ENCODE measurements around the gene DCDC2C.
"Not testable (repeated sequence)": the region's sequence is repeated elsewhere in the genome, so short reads cannot be mapped to it uniquely, and the experiment has no call there.

The DCDC2C gene

DNA sequence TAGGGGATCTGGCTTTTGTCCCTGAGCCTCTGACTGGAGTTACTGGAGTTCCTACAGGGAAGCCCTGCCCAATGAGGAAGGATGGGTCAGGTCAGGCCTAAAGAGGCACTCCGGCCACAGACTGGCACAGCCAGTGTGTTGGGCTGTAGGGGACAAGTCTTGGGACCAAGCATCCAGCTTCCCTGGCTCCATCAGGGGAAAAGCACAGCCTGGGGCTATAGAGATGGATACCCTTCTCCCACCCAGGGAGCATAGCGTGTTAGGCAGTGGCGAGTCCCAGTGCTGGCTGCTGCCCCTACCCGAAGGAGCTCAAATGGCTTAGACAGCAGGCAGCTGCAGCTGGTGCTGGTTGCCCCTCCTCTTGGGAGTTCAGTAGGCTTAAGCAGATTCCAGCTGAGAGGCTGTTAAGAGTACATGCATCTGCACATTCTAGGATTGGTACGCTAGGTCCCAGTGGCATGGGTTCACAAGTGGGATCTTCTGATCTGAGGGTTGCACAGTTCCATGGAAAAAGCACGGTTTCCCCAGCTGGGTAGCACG is 111.4 kb downstream of the DCDC2C start:
- DNase-seq (ENCODE audit: low read depth in 2 of 2, low spot score in 1 of 2): no peak

DNA sequence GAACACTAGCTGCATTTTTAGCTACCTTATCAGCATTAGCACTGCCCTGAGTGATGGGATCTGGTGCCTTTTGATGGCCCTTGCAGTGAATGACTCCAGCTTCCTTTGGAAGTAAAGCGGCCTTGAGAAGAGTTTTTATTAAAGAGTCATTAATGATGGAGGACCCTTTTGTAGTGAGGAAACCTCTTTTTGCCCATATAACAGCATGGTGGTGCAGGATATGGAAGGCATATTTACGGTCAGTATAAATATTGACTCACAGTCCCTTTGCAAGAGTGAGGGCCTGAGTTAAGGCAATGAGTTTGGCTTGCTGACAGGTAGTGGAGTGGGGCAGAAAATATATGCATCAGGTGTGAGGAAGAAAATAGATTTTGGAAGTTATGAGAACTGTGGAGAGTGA is 113.8 kb downstream of the DCDC2C start:
- not testable (repeated sequence) for DNase-seq (ENCODE audit: low read depth in 2 of 2, low spot score in 1 of 2)

DNA sequence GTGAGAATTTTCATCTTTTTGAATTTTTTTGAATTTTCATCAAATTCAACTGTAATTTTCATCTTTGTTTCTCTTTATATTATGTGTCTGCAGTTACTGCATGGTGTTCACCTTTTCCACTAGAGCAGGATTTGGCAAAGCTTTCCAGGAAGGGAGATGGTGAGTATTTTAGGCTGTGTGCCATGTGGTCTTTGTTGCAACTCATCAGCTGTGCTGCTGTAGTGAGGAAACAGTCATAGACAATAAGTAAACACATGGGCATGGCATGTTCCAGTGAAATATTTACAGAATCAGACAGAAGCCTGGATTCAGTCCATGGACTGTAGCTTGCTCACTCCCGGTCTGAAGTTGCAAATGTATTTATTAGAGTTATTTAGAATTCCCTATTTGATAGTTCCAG is 120.4 kb downstream of the DCDC2C start:
- no peak for DNase-seq (ENCODE audit: low read depth in 2 of 2, low spot score in 1 of 2)

DNA sequence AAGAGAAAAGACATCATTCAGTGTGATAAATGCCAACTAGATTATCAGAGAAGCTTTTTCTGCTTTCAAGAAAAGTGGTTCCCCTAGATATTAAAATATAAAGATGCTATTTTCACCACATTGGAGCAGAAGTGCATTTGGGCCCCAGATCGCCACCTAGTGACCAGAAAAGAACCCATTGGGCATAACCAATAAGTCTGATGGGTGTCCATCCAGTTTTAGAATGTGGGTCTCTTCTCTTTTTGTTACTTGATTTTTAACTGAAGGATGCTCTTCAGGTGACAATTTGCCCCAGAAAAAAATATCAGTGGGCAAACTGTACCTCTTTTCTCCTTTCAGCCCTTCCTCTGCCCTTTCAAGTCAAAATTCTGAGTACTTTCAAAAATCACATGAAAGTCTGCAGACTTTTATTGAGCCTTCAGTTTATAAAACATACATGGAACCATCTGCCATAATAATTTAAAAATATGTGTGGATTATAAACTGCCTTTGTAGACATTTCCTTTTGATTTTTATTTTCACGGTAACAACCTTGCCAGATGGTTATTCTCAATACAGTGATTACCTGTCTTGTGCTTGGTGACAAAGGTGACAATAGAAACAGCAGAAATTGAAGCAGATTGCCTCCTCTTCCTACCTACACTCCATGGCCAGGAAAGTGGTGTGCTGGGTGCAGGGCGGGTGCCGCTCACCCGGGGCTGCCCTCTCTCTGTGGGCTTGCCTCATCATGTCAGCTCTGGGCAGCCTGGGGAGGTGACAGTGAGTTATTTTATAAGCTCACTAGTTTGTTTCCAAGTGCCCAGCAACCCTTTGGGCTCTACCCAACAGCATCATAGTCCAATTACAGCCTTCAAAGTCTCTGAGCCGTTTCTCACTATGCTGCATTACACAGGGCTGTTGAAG is 124.5 kb downstream of the DCDC2C start:
- no peak for DNase-seq (ENCODE audit: low read depth in 2 of 2, low spot score in 1 of 2)

DNA sequence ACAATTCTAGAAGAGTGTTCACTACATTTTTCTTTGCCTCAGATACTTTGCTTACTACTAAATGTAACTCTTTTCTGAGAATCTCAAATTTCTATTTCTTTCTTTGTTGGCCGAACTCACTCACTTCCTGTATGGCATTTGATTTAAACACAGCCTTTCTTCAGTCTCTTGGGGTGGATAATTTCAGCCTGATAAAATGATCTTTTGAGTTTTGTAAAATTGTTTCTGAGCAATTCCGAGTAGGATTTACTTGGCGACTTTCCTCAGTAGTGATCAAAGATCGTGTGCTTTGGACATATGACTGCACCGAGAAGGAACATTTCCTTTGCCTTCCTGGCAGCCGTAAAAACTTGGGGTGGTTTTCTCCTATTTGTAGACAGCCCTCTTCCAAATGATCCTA is 127.4 kb downstream of the DCDC2C start:
- DNase-seq (ENCODE audit: low read depth in 2 of 2, low spot score in 1 of 2): no peak

DNA sequence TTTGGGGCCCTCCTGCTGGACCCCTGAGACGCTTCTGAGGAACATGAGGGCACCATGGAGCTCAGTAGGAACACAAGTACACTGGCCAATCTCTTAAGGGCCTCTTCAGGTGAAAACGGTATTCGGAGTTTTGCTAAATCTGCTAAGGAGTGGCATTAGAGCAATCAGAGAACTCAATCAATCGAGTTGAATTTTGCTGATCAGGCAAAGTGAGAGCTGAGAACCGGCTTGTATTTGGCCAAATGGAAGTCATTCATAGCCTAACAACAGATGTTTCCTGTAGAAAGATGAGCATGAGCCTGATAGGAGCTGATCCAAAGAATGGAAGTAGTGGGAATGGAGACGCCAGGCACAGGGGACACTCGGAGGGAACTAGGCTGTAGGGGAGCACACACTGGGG is 133.7 kb downstream of the DCDC2C start:
- DNase-seq (ENCODE audit: low read depth in 2 of 2, low spot score in 1 of 2): no peak

DNA sequence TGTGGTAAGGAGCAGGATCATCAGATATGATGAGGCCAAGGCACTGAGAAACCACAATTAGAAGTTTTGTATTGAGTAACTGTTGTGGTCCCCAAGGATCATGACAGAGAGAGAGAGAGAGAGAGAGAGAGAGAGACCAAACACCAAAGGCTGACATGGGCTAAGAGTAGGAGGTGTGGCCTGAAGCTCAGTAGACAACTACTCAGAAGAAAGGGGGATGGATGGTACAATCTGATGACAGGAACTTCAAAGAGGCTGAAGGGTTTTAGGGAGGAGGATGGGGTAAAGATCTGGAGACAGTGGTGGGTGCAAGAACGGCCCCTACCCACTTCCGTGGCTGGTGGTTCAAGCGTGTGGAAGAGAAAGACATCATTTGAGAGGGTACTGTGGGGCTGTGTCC is 135.0 kb downstream of the DCDC2C start:
- no peak for DNase-seq (ENCODE audit: low read depth in 2 of 2, low spot score in 1 of 2)

DNA sequence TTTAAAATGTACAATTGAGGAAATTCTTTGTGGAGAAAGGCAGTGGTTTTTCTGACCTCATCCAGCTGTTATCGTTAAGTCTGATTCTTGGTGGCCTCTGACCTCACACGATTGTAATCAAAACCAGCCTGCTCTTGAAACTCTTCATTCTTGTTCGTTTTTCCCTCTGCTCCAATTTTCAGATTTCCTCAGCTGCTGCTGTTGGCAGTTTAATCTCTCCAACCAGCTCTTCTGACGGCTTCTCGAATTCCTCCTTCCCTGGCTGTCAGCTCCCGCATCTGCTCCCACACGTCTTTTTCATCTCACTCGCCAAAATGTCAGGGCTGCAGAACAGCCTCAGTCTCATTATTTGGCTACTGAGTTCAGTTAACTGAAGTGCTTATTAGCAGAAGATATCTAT is 136.1 kb downstream of the DCDC2C start:
- no peak for DNase-seq (ENCODE audit: low read depth in 2 of 2, low spot score in 1 of 2)

DNA sequence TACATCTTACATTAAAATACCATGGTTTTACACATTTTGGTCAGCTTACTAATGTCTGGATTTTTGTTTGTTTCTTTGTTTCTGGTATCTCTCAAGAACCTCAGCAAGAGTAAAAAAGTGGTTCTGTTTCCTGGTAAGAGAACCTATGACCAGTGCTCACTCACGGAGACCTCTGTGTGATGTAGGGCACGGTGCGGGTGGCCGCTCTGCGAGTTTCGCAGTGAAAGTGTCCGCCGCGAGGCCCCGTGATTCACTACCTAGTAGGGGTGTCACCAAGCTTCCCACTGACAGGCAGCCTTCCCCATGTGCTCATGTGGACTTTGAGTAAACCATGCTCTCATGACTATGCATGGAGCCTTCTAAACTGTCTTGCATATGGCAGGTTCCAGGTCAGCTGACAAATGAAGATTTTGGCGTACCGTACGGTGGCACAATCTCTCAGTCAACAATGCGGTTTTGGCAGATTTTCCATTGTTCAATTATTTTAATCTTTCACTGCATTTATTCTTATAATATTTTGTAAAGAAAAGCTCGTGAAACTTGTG is 137.3 kb downstream of the DCDC2C start:
- DNase-seq (ENCODE audit: low read depth in 2 of 2, low spot score in 1 of 2): no peak

DNA sequence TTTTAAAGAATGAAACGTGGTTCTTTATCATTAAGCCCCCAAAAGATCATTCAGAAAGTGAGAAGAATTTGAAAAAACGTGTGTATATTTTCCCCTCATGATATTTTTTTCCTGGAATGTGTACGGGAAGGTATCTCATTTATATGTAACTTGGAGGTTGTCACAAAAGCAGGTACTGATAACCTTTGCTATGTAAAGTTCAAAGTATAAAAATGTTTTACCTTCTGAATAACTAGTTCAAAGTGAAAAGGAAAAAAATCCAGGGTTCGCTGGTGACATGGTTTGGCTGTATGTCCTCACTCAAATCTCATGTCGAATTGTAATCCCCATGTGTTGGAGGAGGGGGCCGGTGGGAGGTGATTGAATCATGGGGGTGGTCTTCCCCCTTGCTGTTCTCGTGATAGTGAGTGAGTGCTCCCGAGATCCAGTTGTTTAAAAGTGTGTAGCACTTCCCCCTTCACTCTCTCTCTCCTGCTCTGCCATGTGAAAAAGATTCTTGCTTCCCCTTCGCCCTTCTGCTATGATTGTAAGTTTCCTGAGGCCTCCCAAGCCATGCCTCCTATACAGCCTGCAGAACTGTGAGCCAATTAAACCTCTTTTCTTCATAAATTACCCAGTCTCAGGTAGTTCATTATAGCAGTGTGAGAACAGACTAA is 144.2 kb downstream of the DCDC2C start:
- no peak for DNase-seq (ENCODE audit: low read depth in 2 of 2, low spot score in 1 of 2)

DNA sequence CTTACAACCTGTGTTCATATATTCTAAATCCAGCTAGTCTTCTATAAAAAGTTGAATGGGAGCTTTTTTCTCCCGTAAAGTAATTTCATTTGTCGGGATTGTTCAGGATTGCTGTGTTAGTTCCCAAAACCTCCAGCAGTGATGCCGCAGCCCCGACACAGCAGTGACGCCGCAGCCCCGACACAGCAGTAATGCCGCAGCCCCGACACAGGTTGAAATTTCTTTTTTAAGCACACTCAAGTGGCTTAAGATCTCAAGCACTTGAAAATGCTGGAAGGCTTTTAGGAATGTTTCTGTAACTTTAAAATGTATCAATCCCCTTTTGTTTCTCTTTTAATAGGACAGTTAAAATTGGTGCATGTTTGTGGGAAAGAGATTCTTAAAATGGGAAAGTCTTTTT is 145.4 kb downstream of the DCDC2C start:
- DNase-seq (ENCODE audit: low read depth in 2 of 2, low spot score in 1 of 2): no peak

DNA sequence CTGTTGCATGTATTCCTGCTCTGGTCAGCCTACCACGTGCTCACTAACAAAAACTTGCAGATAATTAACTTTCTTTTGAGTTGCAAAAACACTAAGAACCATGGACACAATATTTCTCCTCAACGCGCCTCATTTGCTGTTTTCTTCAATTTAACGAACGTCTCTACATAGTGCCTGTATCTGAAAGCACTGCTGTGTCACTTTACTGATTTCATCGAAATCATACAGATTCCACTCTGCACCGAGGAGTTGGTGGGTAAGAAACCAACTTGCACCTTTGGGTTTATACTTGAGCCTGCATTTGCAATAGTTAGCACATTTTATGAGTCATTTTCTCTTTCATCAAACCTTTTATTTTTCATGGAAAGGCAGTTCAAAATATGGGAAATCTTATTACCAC is 145.8 kb downstream of the DCDC2C start:
- no peak for DNase-seq (ENCODE audit: low read depth in 2 of 2, low spot score in 1 of 2)

DNA sequence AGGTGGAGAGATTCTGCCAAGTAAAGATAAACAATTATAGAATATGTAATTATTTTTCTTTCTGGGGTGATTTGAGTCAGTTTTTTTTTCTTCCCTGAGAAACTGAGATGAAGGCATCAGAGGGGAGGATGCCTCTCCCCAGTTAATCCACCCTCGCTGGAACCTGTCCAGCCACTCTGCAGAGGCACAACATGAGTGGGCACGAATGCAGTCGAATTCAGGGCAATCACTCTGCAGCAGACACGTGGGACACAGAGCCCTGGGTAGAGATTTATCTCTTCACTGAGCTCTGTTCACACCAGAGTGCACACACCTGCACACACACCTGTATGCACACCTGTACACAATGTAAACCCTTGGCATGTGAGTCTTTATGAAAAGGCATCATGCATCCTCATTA is 154.2 kb downstream of the DCDC2C start:
- DNase-seq (ENCODE audit: low read depth in 2 of 2, low spot score in 1 of 2): no peak

DNA sequence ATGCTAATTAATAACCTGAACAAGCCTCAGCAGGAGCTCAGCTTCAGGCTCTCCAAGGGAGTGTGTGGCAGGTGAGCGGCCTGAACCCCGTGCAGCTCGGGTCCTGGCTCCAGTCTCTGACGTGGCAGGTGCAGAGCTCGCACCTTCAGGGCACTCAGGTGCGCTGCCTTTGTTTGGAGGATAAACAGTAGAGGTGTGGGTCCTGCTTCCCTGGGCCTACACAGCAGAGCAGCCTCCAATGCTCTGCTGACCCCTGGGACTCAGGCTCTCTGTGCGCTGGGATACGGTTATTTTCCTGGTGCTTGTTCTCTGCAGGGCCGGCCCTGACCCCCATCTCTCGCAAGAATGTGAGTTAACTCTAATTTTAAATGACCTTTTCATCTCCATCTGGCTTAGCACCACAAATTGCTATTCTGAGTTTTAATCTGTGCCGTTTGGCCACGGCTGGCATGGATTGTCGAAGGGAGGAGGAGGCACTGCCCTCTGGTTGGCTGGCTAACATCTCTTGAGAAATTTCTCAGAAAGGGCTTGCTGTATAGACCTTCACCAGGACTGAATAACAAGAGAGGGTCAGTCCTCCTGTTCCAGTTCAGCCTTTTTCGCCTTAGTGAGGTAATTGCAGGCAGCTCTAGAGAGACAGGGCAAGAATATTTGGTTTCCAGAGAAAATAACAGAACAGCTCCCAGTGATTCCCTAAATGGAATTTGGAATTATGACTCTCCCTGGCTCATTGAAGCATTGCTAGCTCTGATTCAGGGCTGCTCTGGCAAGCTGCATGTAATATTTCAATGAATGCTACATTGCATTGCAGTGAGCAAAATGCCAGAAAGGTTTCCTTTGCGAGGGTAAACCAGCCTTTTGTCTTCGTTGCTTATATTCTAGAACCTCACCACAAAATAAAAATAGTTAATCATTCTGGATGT is 161.8 kb downstream of the DCDC2C start:
- no peak for DNase-seq (ENCODE audit: low read depth in 2 of 2, low spot score in 1 of 2)

DNA sequence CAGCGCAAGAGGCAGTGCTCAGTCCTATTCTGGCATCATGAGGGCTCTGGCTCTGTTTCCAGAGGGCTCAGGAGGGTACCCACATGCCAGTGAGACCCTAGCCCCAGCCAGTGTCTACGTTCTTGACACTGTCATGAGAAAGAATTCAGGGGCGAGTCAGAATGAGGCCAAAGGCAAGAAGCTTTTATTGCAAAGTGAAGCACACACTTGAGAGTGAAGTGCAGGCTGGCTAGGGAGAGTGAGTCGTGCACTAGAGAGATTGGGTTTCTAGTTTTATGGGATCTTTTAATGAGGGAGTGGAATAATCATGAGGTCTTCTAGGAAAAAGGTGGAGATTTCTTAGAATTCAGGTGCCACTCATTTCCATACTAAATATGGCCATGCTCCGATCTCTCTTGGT is 164.1 kb downstream of the DCDC2C start:
- no peak for DNase-seq (ENCODE audit: low read depth in 2 of 2, low spot score in 1 of 2)

DNA sequence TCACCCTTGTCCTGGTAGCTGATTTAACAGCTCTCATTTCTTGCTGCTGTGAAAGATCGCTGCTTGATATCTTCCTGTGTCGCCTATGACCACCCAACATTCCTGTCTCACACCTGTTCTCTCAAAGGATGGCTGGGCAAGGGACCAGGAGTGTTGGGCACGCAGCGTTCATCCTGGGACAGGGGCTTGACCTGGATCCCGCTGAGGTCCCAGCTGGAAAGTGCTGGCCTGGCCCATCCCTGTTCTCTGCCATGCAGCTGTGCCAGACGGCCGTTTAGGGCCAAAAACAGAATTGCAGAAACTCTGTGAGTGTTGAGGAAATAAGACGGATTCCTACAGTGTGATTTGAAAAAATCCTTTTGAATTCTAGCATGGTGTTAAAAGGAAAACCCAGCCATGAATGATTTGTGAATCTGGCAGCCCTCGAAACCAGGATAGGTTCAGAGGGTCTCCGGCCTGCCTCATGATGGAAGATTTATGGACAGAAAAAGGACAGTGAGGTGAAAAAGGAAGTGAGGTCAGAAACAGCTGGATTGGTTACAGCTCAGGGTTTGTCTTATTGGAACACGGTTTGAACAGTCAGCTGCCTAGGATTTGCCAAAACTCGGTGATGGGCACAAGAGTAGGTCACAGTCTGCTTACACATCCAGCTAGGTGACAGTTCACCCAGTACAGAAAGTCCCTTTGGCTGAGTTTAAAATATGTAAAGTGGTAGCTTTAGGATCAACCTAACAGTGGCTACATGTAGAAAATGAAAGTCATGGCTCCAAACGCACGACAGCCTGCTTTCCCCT is 164.8 kb downstream of the DCDC2C start:
- DNase-seq (ENCODE audit: low read depth in 2 of 2, low spot score in 1 of 2): no peak

DNA sequence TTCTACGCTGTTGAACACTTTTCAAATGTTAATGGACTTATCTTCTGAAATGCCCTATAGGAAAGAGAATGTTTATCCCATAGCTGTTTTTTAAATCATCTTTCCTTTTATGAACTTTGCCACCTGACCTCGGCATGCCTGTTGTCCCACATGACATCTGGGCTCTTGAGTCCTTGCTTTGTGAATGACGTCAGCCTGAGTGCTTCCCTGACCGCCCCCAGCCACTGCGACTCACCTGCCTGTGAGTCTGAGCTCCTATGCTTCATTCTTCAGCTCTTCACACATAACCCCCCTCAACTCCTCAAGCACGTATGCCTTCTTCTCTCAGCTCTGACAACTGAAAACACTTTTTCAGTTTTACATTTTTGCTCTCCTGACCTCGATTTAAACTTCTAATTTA is 166.8 kb downstream of the DCDC2C start:
- DNase-seq (ENCODE audit: low read depth in 2 of 2, low spot score in 1 of 2): no peak

DNA sequence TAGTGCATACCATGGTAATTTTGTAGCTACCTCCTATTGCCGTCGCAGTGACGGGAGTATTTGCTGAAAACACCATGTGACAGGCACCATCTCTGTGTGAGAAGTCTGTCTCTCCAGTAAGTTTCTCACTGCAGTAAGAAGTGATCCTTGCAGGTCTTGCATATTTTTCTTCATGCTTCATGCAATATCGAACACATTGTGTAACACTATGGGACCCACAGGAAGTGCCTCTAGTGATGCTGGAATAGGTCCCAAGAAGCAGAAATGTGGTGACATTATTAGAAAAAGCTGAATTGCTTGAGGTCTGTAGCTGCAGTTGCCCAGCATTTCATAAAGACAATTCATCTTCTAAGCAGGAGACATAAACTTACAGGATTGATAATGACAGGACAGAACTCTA is 167.6 kb downstream of the DCDC2C start:
- DNase-seq (ENCODE audit: low read depth in 2 of 2, low spot score in 1 of 2): no peak

DNA sequence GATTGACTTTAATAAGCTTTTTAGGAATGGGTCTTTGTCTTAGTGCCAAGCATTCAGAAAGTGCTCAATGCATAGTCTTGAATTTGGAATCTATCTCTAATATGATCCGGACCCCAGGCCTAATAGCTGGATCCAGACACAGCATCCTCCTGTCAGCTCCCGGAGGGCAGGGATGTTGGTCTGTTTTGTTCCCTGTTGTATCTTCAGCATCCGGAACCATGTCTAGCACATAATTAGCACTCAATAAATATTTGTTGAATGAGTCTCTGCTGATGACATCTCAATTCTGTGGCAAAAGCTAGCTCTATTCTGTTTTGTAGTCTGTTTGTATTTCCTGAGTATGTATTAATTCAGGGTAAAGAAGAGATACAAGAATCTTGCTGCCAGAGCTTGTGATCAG is 169.1 kb downstream of the DCDC2C start:
- DNase-seq (ENCODE audit: low read depth in 2 of 2, low spot score in 1 of 2): no peak

DNA sequence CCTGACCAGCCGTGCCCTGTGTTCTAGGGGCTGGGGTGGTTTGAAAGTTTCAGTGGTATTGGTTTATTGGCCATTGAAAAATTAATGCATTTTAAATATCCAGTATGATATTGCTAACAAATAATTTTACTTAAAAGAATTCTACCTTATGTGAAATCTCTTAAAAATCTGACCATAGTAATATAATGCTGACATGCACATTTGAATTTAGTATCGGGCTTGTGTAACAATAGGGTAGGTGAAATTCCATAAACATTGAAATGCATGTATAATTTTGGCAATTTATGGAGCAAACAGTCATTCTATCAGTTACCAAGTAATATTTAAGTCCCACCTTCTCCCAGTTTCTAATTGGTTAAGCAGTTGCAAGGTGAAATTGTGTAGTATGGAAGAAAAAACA is 170.5 kb downstream of the DCDC2C start:
- no peak for DNase-seq (ENCODE audit: low read depth in 2 of 2, low spot score in 1 of 2)

All from stimulated activated CD8-positive, alpha-beta memory T cell treated with anti-CD3 and anti-CD28 coated beads, Interleukin-4, amount 100 ng/mL, for 4 hours (primary cell).